RPMI7951 (cell line): ENCODE measurements around the gene NEK6. TPM values are rescaled to one million over a fixed set of nuclear protein-coding genes. Genes with fewer than 3 reads are reported as not detected.

Experiments used
- DNase-seq: peaks from one replicate; pipeline ENCODE4 v3.0.0-alpha.2; 2012; ENCODE audit warnings: low read depth
- total RNA-seq: library from RNA; depleted of rRNA; stranded (reverse); fragments of >200 nt; shearing (Covaris generic); gene quantifications from 2 replicates; pipeline ENCODE4 v1.2.3, GENCODE V29; 2014

NEK6 gene
- total RNA-seq, 1 experiment from 2014 or later, result 27.5 TPM

- peak; percentile 51 for DNase-seq
Observed at GRCh38 chr9:124279531-124280175, 21.9 kb downstream of the NEK6 start.

DNA sequence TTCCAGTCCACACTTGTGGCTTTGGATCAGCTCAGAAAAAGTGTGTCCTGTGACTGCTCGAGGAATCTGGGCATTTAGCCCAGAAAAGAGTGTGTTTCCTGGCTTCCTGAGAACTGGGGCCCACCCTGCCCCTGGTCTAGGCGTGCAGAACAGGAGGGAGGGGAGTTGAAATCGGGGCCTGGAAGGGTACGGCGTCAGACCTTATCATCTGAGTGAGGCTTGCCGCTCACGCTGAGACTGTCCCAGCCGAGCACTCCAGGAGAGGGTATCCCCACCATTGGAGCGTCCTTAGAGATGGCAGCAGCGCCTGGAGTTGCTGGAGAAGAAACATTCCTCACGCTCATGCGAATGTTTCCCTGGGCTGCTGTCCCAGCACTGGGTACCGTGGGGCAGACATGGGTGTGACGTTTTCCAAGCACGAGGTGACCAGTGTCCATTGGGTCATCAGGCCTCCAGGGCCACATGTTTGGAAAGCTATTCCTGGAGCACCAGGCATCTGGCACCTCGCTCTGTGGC lies 22.5 kb downstream of the NEK6 start:
- peak; percentile 83 for DNase-seq

- peak; percentile 90 for DNase-seq
Observed at GRCh38 chr9:124281931-124282371, 24.2 kb downstream of the NEK6 start.

- peak; percentile 79 for DNase-seq
Observed at GRCh38 chr9:124282442-124283227, 24.9 kb downstream of the NEK6 start.

DNA sequence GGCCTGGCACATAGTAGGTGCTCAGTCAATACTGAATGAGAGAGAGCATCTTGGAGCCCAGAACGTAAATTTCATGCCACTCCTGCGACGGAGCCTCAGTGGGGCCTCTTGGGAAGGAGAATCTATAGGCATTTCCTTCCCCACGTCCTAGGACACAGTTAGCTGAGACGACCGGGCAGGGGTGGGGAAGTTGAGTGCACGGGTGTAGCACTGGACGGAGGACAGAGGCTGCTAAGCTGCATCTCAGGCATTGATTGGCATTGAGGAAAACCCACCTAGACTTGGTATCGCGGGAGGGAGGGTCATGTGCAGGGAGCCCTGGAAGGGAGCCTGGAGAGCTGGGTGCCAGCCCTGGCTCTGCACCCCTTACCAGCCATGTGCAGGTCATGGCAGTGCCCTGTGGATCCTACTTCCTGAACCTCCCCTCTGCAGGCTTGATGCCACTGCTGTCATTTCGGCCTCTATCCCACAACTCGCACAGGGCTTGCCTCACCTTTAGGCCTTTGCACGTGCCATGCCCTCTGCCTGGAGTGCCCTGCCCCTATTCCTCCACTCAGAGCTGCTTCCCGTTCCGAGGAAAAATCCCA lies 25.6 kb downstream of the NEK6 start:
- no peak for DNase-seq

DNA sequence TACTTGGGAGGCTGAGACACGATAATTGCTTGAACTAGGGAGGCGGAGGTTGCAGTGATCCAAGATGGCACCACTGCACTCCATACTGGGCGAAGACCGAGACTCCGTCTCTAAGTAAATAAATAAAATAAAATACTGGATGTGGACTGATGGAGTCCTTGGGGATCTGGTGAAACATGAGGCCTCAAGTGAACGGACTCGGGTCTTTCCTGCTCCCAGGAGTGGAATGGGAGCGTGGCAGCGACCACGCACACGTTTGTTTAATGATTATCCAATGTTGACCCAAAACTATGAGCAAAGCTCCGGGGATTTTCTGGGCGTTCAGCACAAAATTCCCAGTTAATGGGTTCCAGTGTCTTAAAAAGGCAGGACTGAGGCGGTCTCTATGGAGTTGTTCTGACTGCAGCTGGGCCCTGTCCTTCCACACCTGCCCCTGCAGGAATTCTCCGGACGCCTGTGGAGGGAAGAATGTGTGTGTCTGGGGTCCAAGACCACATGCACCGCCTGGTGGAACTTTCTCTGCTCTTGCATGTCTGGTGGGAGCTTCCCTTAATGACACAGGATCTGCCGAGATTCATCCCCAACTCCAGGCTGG lies 26.6 kb downstream of the NEK6 start:
- no peak for DNase-seq

DNA sequence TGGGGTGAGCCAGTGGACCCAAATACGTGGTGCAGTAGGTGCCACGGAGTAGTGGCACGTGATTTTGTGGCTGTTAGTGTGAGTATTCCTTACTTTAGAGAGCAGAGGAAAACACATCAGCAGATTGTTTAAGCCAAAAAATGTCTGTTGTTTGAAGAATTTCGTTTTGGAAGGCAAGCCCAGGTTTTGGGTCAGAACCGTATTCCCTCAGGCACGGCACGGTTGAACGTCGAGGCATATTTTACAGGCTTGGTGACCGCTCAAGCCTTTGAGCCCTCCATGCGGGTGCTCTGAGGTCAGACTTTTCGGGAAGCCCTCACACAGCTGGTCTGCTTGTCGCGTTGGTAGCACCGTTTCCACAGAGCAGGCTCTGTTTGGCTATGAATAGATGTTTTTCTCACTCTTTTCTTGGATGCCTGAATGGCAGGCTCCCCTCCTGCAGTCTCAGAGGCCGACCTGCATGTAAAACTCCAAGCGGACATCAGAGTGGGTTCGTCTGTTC lies 27.2 kb downstream of the NEK6 start:
- DNase-seq, result peak; percentile 72

DNA sequence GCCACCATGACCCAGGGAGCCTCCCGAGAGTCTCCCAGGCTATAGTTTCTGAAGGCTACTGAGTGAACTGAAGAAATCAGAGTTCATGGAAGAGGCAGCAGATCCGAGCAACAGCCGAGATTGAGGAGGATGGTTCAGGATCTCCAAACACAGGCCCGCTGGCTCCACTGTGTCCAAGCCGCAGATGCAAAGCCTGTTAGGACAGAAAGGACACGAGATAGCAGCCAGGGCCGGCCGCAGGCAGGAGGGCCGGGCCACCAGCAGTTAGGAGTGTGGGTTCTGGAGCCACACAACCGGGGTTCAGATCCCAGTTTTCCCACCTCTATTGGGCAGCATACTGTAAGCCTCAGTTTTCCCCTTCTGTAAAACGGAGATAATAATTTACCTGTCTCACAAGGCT lies 27.7 kb downstream of the NEK6 start:
- DNase-seq, result no peak

DNA sequence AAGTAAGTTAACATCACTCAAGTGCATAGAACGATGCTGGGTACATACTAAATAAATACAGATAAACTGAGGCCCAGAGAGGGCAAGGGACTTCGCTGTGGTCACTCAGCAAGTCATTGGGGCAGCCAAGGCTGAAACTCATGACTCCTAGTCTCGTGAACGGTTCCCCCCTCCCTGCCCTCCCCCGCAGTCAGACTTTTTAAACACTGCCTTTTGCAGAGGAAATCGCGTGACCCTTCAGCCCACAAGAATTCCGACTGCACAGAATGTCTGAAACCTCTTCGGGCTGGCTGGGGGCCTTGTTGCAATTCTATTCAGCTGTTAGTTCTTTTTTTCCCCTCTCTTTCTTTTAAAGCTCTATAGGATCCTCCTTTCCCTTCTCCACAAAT lies 28.1 kb downstream of the NEK6 start:
- DNase-seq, result peak; percentile 95

DNA sequence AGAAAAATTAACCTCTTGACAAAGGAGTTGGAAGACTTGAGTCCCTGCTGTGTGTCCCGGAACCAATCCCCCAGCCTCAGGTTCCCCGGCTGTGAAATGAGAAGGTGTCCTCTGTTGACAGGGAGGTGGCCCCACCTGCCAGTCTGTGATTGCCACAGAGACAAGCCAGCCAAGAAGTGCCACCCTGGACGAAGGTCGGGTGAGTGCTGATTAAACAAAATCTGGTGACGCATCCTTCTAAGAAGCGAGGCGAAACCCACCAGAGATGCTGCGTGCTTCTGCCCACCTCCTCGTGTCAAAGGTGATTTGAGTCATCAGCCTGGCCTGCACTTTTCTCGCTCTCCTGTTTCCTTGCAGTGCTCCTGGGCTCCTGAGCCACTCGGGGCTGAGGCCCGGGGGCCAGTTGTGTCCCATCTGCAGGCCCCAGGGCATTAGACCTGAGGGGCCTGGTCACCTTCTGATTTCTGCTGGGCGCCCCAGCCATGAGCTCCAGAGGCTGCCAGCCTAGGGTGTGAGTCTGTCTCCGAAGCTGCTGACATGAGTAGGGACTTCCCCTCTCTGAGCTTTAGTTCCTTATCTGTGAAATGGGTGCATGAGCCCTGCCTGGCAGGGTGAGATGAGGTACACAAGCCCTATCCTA lies 28.7 kb downstream of the NEK6 start:
- DNase-seq, result peak; percentile 93

DNA sequence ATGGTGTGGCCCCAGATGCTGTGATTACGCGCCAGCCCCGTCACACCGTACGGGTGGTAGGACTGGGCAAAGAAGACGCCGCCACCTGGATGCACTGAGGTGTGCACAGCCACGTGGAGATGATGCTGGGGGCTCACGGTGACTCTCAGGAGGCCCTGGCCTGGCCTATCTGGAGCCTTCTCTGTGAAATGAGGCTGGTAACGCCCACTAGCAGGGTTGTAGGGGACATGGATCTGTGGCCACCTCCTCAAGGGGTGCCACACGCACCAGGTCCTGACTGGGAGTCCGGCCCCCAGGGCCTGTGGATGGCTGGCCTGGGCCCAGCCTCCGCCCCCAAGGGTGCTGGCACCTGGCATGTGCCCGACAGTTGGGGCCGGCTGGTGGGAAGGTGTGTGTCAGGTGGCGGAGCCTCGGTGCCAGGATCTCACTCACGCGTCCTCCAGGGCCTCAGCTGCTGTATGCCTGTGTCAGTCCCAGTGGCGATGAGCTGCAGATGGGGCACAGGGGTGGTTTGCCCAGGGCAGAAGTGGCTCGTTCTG lies 32.4 kb downstream of the NEK6 start:
- no peak for DNase-seq

DNA sequence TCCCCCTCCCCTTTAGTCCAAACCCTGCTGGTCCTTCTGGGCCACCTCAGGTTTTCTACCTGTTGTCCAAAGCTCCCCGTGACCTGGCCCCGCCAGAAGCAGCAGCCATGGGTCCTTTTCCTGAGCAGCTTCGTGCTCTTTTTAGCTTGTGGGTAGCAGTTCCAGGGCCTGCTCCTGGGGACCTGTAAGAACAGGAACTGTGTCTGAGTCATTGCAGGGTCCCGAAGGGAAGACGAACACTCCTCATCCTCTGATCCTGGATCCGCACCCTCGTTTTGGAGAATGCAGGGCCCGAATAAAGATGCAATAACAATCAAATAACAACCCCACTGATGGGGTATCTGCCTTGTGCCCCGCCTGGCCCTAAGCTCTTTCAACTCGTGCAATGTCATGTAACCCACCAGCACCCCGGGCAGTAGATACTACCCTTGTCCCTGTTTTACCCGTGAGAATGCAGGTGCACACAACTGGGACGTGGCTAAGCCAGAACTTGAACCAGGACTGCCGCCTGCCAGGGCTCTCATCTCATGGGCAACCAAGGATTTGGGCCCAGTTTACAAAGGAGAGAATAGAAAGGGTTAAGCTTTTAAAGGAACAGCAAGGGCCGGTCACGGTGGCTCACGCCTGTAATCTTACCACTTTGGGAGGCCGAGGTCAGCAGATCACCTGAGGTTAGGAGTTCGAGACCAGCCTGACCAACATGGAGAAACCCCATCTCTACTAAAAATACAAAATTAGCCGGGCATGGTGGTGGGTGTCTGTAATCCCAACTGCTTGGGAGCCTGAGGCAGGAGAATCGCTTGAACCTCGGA lies 33.2 kb downstream of the NEK6 start:
- no peak for DNase-seq

GRCh38 chr9:124291801-124292396 lies 34.1 kb downstream of the NEK6 start:
- DNase-seq, result peak; percentile 36

DNA sequence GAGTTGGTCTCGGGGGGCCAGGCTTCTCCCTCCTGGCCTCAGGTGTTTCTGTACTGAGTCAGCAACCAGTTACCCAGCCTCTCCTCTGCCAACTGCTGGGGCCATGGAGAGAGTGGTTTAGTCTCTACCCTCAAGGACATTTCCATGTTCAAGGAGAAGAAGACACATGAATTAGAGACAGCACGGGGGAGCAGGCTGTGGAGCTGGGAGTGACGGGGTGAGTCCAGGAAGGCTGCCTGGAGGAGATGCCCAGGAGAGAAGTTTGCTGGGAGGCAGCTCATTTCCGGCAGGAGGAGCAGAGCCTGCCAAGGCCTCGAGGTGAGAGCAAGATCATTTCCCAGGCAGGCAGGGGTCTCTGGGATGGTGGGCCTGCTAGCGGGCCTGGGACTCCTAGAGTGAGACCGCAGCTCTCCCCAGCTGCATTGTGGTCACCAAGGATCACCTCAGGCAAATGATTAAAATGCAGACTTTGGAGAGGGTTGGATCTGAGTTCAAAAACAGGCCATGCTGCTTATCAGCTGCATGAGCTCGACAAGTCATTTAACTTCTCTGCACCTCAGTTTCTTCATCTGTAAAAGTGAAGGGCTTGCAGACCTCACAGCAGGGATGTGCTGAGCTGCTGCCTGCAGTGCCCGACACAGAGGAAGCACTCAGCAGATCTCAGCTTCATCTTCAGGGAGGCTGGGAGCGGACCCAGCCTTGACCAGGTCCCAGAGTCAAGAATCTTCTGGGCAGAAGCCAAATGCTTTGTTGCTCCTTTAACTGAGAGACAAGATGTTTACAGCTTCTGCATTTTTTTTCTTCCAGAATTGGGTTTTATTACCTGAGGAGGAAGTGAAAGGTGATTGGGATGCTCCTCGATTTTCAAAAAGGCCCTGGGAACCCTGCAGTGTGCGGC lies 35.2 kb downstream of the NEK6 start:
- DNase-seq, result peak; percentile 76

GRCh38 chr9:124293718-124294506 lies 36.2 kb downstream of the NEK6 start:
- DNase-seq, result no peak

DNA sequence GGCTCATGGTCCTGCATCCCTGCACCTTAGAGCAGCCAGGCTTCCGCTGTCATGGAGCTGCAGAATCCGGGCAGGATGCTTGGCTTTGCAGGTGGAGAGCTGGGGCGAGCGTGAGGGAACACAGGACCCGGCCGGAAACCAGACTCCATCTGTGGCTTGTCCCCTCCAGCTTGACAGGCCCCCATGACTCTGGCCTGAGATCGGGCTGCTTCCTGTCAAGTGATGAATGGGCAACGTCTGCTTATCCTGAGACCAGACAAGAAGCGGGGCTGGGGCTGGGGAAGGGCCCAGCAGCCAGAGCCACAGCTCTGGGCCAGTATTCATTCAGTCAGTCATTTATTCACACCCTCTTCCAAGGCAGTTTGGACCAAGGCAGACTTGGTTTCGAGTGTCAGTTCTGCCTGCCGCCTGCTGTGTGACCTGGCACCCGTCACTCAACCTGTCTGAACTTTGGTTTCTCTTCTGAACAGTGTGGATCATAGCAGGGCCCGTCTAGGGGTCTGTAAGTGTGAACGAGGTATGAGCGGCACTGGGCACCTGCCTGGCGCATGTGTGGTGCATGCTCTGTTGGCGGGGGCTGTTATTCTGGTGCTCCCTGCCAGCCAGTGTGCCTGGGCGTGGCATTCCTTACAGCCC lies 37.5 kb downstream of the NEK6 start:
- DNase-seq, result no peak

- DNase-seq, result no peak
Observed at GRCh38 chr9:124296094-124296493, 38.3 kb downstream of the NEK6 start.
